Gastroesophageal sphincter (tissue), 4 donors: ENCODE data around the gene SLAMF7. TPM values are rescaled to one million over a fixed set of nuclear protein-coding genes. Genes with fewer than 3 reads are reported as not detected.

Experiments used
- ATAC-seq: fragments of 150-250 bp; one replicate; pipeline ENCODE4 v1.9.1; 2016; ENCODE audit warnings: mild to moderate bottlenecking, moderate library complexity
- H3K27ac ChIP-seq, 4 donors: fragments of 200-600 bp; sonication (generic) in 3 of 4; 1 replicate in 3 of 4; 2 replicates in 1 of 4; pipeline ENCODE4 v1.5.1; 2016 to 2019
- H3K27me3 ChIP-seq: fragments of 200-600 bp; sonication (generic); one replicate; pipeline ENCODE4 v1.5.1; 2019
- H3K36me3 ChIP-seq, 2 donors: fragments of 200-600 bp; sonication (generic); one replicate each; pipeline ENCODE4 v1.5.1; 2019; ENCODE audit warnings: control low read depth in 1 of 2
- H3K4me1 ChIP-seq, 3 donors: fragments of 200-600 bp; sonication (generic); 1 replicate in 2 of 3; 2 replicates in 1 of 3; pipeline ENCODE4 v1.5.1; 2016 to 2019; ENCODE audit warnings: control low read depth in 2 of 3
- H3K4me3 ChIP-seq, 2 donors: fragments of 200-600 bp; sonication (generic); one replicate each; pipeline ENCODE4 v1.5.1; 2019; ENCODE audit warnings: mild to moderate bottlenecking in 1 of 2, moderate library complexity in 1 of 2
- H3K9me3 ChIP-seq, 3 donors: fragments of 200-600 bp; sonication (generic); one replicate each; pipeline ENCODE4 v1.5.1; 2017 to 2019; ENCODE audit warnings: control low read depth in 2 of 3
- EP300 ChIP-seq: sonication (generic); formaldehyde crosslinking; IDR thresholded peaks from one replicate; pipeline ENCODE4 v1.6.1; 2017; ENCODE audit warnings: antibody characterized with exemption, mild to moderate bottlenecking
- POLR2A ChIP-seq, 2 donors: fragments of 450-650 bp; IDR thresholded peaks; one replicate each; pipeline ENCODE4 v1.6.1; 2017; ENCODE audit warnings: antibody characterized with exemption in 2 of 2, mild to moderate bottlenecking in 2 of 2, moderate library complexity in 1 of 2
- POLR2AphosphoS5 ChIP-seq: sonication (generic); formaldehyde crosslinking; IDR thresholded peaks from one replicate; pipeline ENCODE4 v1.6.1; 2017; ENCODE audit warnings: antibody characterized with exemption
- WGBS, 2 donors: methylation state at CpG; one replicate each; pipeline ENCODE4 v1.1.5; 2018; ENCODE audit warnings: low coverage in 1 of 2; 5-methylcytosine and 5-hydroxymethylcytosine counted together
- total RNA-seq, 4 donors: library from RNA; depleted of rRNA; stranded (reverse); fragments of >200 nt; gene quantifications; one replicate each; pipeline ENCODE4 v1.1.0, GENCODE V29; 2016
- TF ChIP-seq, protein P1 (sequence below), 4 experiments: fragments of 200-600 bp in 2 of 4; fragments of 450-650 bp in 2 of 4; sonication (generic) in 1 of 4; IDR thresholded peaks; one replicate each; pipeline ENCODE4 v1.5.1; 2017 to 2019; ENCODE audit warnings: antibody characterized with exemption in 4 of 4, mild to moderate bottlenecking in 2 of 4, moderate library complexity in 2 of 4

Gene SLAMF7
- total RNA-seq, 4 donors from 2014 or later, result 0.62 to 3.5 (median 0.67) TPM; not detected in 1

DNA sequence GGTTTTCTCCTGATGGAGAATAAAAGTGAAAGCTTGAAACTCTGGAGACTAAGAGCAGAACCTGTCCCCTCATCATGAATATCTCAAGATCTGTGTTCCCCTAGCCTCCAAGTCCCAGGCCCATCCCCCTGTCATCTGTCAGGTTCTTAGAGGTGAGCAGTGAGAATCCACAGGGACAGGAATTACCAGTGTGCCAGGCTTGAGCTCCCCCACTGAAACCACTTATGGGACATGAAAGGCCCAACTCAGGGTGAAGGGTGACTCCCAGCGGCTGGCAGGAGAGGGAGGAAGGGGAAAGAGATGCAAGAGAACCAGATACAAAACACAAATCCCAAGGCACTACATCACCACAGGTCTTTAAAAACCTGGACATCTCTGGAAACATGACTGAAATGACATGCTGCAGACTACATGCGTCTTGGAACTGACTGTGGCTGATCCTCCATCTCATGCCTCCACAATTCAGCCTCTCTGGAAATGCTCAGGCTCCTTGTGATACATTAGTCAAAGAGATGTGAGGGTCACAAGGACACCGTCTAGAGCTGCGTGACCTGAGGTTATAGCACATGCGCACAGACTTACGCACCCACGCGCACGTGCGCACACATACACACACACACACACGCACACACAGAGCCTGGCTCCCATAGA is 50.1 kb downstream of the SLAMF7 start:
- no peaks in the 10 kb centered on the region for H3K36me3 ChIP-seq
- H3K27me3 ChIP-seq, result no peaks in the 10 kb centered on the region
- no peak for ATAC-seq
- no peak overlapping the region for H3K27ac ChIP-seq
- H3K9me3 ChIP-seq, result peaks cover 0 to 7% (median 0%) of the 10 kb centered on the region in 3 donors
- WGBS, 2 donors, result 92 to 97% methylated on average over 7 to 10 of the region's 11 CpGs
- no peaks in the 10 kb centered on the region for H3K4me1 ChIP-seq
- no peak for TF ChIP-seq POLR2AphosphoS5
- TF ChIP-seq POLR2A (IDR thresholded peaks at IDR 0.05), result no peak
- TF ChIP-seq, protein P1, sequence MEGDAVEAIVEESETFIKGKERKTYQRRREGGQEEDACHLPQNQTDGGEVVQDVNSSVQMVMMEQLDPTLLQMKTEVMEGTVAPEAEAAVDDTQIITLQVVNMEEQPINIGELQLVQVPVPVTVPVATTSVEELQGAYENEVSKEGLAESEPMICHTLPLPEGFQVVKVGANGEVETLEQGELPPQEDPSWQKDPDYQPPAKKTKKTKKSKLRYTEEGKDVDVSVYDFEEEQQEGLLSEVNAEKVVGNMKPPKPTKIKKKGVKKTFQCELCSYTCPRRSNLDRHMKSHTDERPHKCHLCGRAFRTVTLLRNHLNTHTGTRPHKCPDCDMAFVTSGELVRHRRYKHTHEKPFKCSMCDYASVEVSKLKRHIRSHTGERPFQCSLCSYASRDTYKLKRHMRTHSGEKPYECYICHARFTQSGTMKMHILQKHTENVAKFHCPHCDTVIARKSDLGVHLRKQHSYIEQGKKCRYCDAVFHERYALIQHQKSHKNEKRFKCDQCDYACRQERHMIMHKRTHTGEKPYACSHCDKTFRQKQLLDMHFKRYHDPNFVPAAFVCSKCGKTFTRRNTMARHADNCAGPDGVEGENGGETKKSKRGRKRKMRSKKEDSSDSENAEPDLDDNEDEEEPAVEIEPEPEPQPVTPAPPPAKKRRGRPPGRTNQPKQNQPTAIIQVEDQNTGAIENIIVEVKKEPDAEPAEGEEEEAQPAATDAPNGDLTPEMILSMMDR (IDR thresholded peaks at IDR 0.05), result no peak
- no peak for TF ChIP-seq EP300
- H3K4me3 ChIP-seq, result no peak overlapping the region

DNA sequence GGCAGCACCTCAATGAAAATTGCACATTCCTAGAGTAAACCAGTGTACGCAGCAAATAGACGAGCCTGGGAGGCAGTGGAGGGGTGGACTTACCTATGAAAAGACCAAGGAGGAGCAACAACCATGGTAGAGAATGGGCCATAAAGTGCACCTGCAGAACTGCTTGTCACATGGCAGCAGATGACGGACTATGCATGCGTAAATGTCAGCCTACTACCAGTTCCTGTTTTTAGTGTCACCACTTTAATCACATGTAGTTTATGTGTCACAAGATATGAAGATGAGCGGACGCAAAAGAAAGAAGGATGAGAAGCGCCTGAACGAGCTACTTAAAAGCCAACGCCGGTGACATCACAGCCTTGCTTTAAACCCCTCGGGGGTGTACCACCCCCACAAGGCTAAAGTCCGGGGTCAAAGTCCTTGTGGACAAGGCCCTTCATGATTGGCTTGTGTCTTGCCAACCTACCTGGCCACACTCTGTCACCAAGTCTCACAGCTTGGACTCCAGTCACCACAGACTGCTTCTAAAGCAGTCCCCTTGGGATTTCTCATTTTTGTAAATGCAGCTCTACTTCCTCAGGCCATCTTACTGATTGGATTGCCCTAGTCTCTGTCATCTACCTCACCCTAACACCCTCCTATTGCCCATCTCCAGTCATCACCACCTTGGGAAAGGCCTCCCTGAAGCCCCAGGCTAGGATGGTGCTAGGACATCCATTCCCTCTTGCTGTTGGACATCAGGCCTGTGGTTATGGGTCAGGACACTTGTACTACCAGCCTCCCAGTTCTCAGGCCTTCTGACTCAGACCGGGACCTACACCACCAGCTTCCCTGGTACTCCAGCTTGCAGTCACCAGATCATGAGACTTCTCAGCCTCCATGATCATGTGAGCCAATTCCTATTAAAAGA is 50.9 kb downstream of the SLAMF7 start:
- Histone ChIP-seq H3K4me3 (no peak overlapping the region), H3K27ac (no peak overlapping the region), H3K27me3 (no peaks in the 10 kb centered on the region), H3K4me1 (no peaks in the 10 kb centered on the region), H3K36me3 (no peaks in the 10 kb centered on the region), H3K9me3 (peaks cover 0 to 7% (median 0%) of the 10 kb centered on the region in 3 donors)
- no peak for ATAC-seq
- 84 to 86% methylated on average over 3 to 9 of the region's 13 CpGs for WGBS, 2 donors
- TF ChIP-seq EP300 (no peak), POLR2A (IDR thresholded peaks at IDR 0.05) (no peak)

DNA sequence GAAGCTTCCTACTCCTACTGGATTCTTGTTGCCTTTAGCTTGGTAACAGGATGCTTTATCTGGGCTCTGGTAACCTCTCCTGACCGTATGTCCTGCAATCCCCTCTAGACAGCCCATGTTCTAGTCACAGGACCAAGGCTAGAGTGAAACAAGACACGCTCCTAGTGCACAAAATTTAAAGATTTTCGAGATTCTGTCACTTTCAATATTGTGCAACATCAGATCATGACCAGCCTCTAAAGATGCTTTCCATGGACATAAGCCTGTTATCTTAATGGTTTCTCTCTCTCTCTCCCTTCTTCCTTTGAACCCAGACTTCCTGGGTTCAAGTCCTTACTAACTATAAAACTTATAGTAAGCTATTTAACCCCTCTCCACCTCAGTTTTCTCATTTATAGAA is 55.3 kb downstream of the SLAMF7 start:
- Histone ChIP-seq H3K4me1 (no peaks in the 10 kb centered on the region), H3K27ac (no peak overlapping the region), H3K27me3 (no peaks in the 10 kb centered on the region), H3K36me3 (no peaks in the 10 kb centered on the region), H3K4me3 (no peak overlapping the region), H3K9me3 (peaks cover 0 to 3% (median 0%) of the 10 kb centered on the region in 3 donors)
- TF ChIP-seq, protein P1 (IDR thresholded peaks at IDR 0.05), result no peak
- no peak for TF ChIP-seq POLR2A (IDR thresholded peaks at IDR 0.05)
- no peak for TF ChIP-seq EP300
- TF ChIP-seq POLR2AphosphoS5, result no peak
- no peak for ATAC-seq
- 0 to 44% methylated on average over 1 to 3 of the region's 3 CpGs for WGBS, 2 donors

DNA sequence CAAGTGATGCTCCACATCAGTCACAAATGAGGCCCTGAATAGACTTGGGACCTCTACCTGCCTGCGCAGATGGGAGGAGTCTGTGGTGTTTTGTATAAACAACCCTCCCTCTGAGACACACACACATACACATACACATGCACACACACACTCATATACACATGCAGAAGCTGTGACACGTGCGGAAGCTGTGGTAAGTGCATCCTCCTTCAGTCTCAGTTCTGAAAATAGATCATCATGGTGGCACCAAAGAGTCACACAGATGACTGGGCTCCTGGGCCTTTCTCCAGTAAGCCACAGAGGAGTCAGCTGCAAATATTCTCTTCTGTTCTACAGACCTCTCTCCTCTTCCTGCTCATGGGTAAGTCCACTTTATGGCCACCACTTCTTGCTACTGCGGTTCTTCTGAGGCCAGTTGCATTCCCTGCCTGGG is 56.9 kb downstream of the SLAMF7 start, which contains the start of gene LY9:
TSS of gene LY9 (plus strand) at position 224 of the 433 bp plus-strand sequence. CDS start at position 238, 14 bp downstream.
- H3K27ac ChIP-seq, result no peak within 1 kb of the TSS
- ATAC-seq, result no peak
- H3K9me3 ChIP-seq, result no peaks in the 10 kb centered on the region
- H3K27me3 ChIP-seq, result no peaks in the 10 kb centered on the region
- H3K4me3 ChIP-seq, result no peak within 1 kb of the TSS
- WGBS, 2 donors, result 83% methylated on average over 3 of the region's 4 CpGs; no CpG with 5 or more reads in 1 of the 2 donors
- no peaks in the 10 kb centered on the region for H3K4me1 ChIP-seq
- no peak for TF ChIP-seq EP300
- TF ChIP-seq, protein P1 (IDR thresholded peaks at IDR 0.05), result no peak
- TF ChIP-seq POLR2A (IDR thresholded peaks at IDR 0.05), result no peak
- no peak for TF ChIP-seq POLR2AphosphoS5
- no peaks in the 10 kb centered on the region for H3K36me3 ChIP-seq

DNA sequence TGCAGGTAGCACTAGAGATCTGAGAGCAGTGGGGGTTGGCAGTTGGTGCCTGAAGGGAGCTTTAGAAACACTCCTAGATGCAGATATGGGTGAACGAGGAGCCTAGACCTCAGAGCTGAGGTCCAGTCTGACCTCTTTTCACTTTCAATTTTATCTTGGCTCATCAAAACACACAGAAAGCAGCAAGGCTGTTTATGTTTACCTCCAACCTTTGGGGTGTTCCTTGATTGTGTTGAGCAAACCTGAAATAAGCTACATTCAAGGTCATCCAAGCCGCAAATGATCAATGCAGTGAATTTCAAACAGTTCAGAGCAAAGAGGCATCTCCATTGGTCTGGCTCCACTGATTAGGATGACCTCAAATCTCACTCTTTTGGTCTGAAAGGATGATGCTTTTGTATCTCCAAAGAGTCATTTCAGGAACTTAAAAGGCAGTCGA is 58.2 kb downstream of the SLAMF7 start:
- no peaks in the 10 kb centered on the region for H3K9me3 ChIP-seq
- H3K27ac ChIP-seq, result no peak overlapping the region
- H3K4me1 ChIP-seq, result no peaks in the 10 kb centered on the region
- no peak for TF ChIP-seq EP300
- TF ChIP-seq POLR2AphosphoS5, result no peak
- no peak for TF ChIP-seq POLR2A (IDR thresholded peaks at IDR 0.05)
- TF ChIP-seq, protein P1 (IDR thresholded peaks at IDR 0.05), result no peak
- no peaks in the 10 kb centered on the region for H3K27me3 ChIP-seq
- no peak for ATAC-seq
- WGBS, 2 donors, result 59 to 67% methylated on average over 2 to 3 of the region's 3 CpGs
- H3K4me3 ChIP-seq, result no peak overlapping the region
- no peaks in the 10 kb centered on the region for H3K36me3 ChIP-seq
